WTC11 (cell line): ENCODE data around the gene ZNF3. TPM values are rescaled to one million over a fixed set of nuclear protein-coding genes. Genes with fewer than 3 reads are reported as not detected.

Experiments used
- ATAC-seq: fragments of 200-7000 bp; cut with Tn5 transposase; 2 replicates; pipeline ENCODE4 v1.10.0; 2021; ENCODE audit warnings: mild to moderate bottlenecking, moderate library complexity
- CTCF ChIA-PET: fragments of 300-600 bp; sonication (Branson Sonifier 250); formaldehyde crosslinking; loops from one replicate; lab custom pipeline; 2021; ENCODE audit warnings: antibody characterized with exemption; lab: Charles Lee
- POLR2A ChIA-PET: fragments of 350-600 bp; sonication (Branson Sonifier 250); formaldehyde crosslinking; loops from one replicate; lab custom pipeline; 2021; ENCODE audit warnings: antibody characterized with exemption; lab: Charles Lee
- DNase-seq: peaks from one replicate; pipeline ENCODE4 v3.0.0; 2021; ENCODE audit warnings: low spot score
- H3K27ac Mint-ChIP-seq: 2 replicates; pipeline ENCODE4 v1.8.0; 2021; ENCODE audit warnings: mixed read lengths
- H3K27me3 Mint-ChIP-seq: 2 replicates; pipeline ENCODE4 v1.8.0; 2021; ENCODE audit warnings: low read depth, mild to moderate bottlenecking, moderate library complexity, mixed read lengths
- H3K36me3 Mint-ChIP-seq: 2 replicates; pipeline ENCODE4 v1.8.0; 2021; ENCODE audit warnings: mixed read lengths
- H3K4me1 Mint-ChIP-seq: 2 replicates; pipeline ENCODE4 v1.8.0; 2022; ENCODE audit warnings: mixed read lengths
- H3K4me3 Mint-ChIP-seq: 2 replicates; pipeline ENCODE4 v1.8.0; 2021; ENCODE audit warnings: mild to moderate bottlenecking, moderate library complexity, mixed read lengths
- H3K9me3 Mint-ChIP-seq: 2 replicates; pipeline ENCODE4 v1.8.0; 2021; ENCODE audit warnings: mixed read lengths
- AR ChIP-seq: fragments of 250-450 bp; sonication (Bioruptor Pico); IDR thresholded peaks from 2 replicates; pipeline ENCODE4 v1.9.0; 2021; ENCODE audit warnings: mild to moderate bottlenecking
- E2F5 ChIP-seq: sonication (generic); formaldehyde crosslinking; IDR thresholded peaks from 2 replicates; pipeline ENCODE4 v1.8.1; 2022; ENCODE audit warnings: mild to moderate bottlenecking, moderate library complexity, missing genetic modification reagents
- ELF4 ChIP-seq: sonication (generic); formaldehyde crosslinking; IDR thresholded peaks from 2 replicates; pipeline ENCODE4 v1.8.1; 2022; ENCODE audit warnings: low read depth, mild to moderate bottlenecking, moderate library complexity, missing genetic modification reagents
- EMX1 ChIP-seq: fragments of 250-450 bp; sonication (Bioruptor Pico); IDR thresholded peaks from 2 replicates; pipeline ENCODE4 v1.8.0; 2021; ENCODE audit warnings: mild to moderate bottlenecking
- FOXJ3 ChIP-seq: sonication (generic); formaldehyde crosslinking; IDR thresholded peaks from 2 replicates; pipeline ENCODE4 v1.9.0; 2021; ENCODE audit warnings: missing genetic modification reagents, mild to moderate bottlenecking, borderline replicate concordance
- GRHL2 ChIP-seq: fragments of 250-450 bp; sonication (Bioruptor Pico); IDR thresholded peaks from 2 replicates; pipeline ENCODE4 v1.8.0; 2022; ENCODE audit warnings: mild to moderate bottlenecking, moderate library complexity; ENCODE audit not compliant: insufficient replicate concordance, severe bottlenecking
- GTF2I ChIP-seq: fragments of 250-450 bp; sonication (Bioruptor Pico); conservative IDR thresholded peaks from 2 replicates; pipeline ENCODE4 v1.4.0; 2021; ENCODE audit warnings: mild to moderate bottlenecking
- HMGA2 ChIP-seq: fragments of 250-450 bp; sonication (Bioruptor Pico); IDR thresholded peaks from 2 replicates; pipeline ENCODE4 v1.4.0; 2021; ENCODE audit warnings: mild to moderate bottlenecking, moderate library complexity
- MAX ChIP-seq: sonication (generic); formaldehyde crosslinking; IDR thresholded peaks from 2 replicates; pipeline ENCODE4 v1.8.0; 2022; ENCODE audit warnings: mild to moderate bottlenecking, missing genetic modification reagents
- NFATC4 ChIP-seq: fragments of 250-450 bp; sonication (Bioruptor Pico); IDR thresholded peaks from 2 replicates; pipeline ENCODE4 v1.9.0; 2021; ENCODE audit warnings: mild to moderate bottlenecking
- NFYB ChIP-seq: sonication (generic); formaldehyde crosslinking; conservative IDR thresholded peaks from 2 replicates; pipeline ENCODE4 v1.8.0; 2022; ENCODE audit warnings: low read depth, missing genetic modification reagents
- OVOL2 ChIP-seq: fragments of 250-450 bp; sonication (Bioruptor Pico); IDR thresholded peaks from 2 replicates; pipeline ENCODE4 v1.9.0; 2021; ENCODE audit warnings: mild to moderate bottlenecking, borderline replicate concordance
- TP53 ChIP-seq: sonication (generic); formaldehyde crosslinking; IDR thresholded peaks from 2 replicates; pipeline ENCODE4 v1.8.1; 2023; ENCODE audit warnings: mild to moderate bottlenecking, missing genetic modification reagents
- USF1 ChIP-seq: sonication (generic); formaldehyde crosslinking; IDR thresholded peaks from 2 replicates; pipeline ENCODE4 v1.8.0; 2022; ENCODE audit warnings: mild to moderate bottlenecking, missing genetic modification reagents
- ZNF263 ChIP-seq: sonication (generic); formaldehyde crosslinking; IDR thresholded peaks from 2 replicates; pipeline ENCODE4 v1.8.1; 2022; ENCODE audit warnings: low read depth, mild to moderate bottlenecking, moderate library complexity, missing genetic modification reagents
- ZNF416 ChIP-seq: fragments of 250-450 bp; sonication (Bioruptor Pico); IDR thresholded peaks from 2 replicates; pipeline ENCODE4 v1.9.0; 2021; ENCODE audit warnings: mild to moderate bottlenecking, inconsistent platforms
- ZNF425 ChIP-seq: fragments of 250-450 bp; sonication (Bioruptor Pico); conservative IDR thresholded peaks from 2 replicates; pipeline ENCODE4 v1.9.0; 2021; ENCODE audit warnings: mild to moderate bottlenecking
- total RNA-seq: library from RNA; stranded (reverse); gene quantifications from 3 replicates; pipeline ENCODE4 v1.2.3, GENCODE V29; 2021

Gene ZNF3
- total RNA-seq, 1 experiment from 2014 or later = 48.3 TPM

- TF ChIP-seq ZNF425 = peak; percentile 91
Measured at GRCh38 chr7:100091411-100092181, 10.1 kb upstream of the ZNF3 start (continued).

- TF ChIP-seq NFATC4 (CRISPR knock-in tag) (peak; percentile 3; the same call in 1 of the 2 replicates), GRHL2 (no peak)
- no peaks in the 10 kb centered on the region for H3K27me3 Mint-ChIP-seq
- peak; percentile 7 for ATAC-seq
- ChIA-PET POLR2A (interaction anchor here (0.5 to 6.2 kb wide), 4 partner anchors 8 to 44 kb away, joined by 3 to 41 read pairs (median 3); partner anchors contain the start of genes AP4M1 and MCM7), CTCF (interaction anchor here (0.9 to 1.8 kb wide), 4 partner anchors 8 to 178 kb away, joined by 3 to 7 read pairs (median 4); partner anchors contain the start of genes AP4M1 and MCM7)
- no peaks in the 10 kb centered on the region for H3K9me3 Mint-ChIP-seq
- H3K4me3 Mint-ChIP-seq = peak overlapping the region; percentile 93; the same call in 1 of the 2 replicates
- peaks cover 11% of the 10 kb centered on the region for H3K4me1 Mint-ChIP-seq
- H3K27ac Mint-ChIP-seq = peak overlapping the region; percentile 82
- no peak for DNase-seq
- peaks cover 56% of the 10 kb centered on the region for H3K36me3 Mint-ChIP-seq
Measured at GRCh38 chr7:100090527-100091410, 9.2 kb upstream of the ZNF3 start.

- Mint-ChIP-seq H3K4me1 (peaks cover 11% of the 10 kb centered on the region), H3K27me3 (no peaks in the 10 kb centered on the region; the same call in 1 of the 2 replicates), H3K36me3 (peaks cover 44% of the 10 kb centered on the region), H3K4me3 (peak overlapping the region; percentile 93), H3K9me3 (no peaks in the 10 kb centered on the region), H3K27ac (peak overlapping the region; percentile 78)
- TF ChIP-seq HMGA2 (CRISPR knock-in tag) (no peak), MAX (CRISPR knock-in tag) (no peak), ZNF416 (CRISPR knock-in tag) (no peak), AR (CRISPR knock-in tag) (no peak), FOXJ3 (CRISPR knock-in tag) (no peak), EMX1 (CRISPR knock-in tag) (no peak), USF1 (CRISPR knock-in tag) (no peak), ZNF263 (CRISPR knock-in tag) (no peak), NFATC4 (CRISPR knock-in tag) (no peak), GTF2I (CRISPR knock-in tag) (no peak), OVOL2 (CRISPR knock-in tag) (no peak), TP53 (CRISPR knock-in tag) (no peak), NFYB (CRISPR knock-in tag) (no peak), ELF4 (CRISPR knock-in tag) (no peak), E2F5 (no peak)
- DNase-seq (no peak), ATAC-seq (no peak)
- CTCF ChIA-PET = interaction anchor here (1.4 to 1.8 kb wide), 3 partner anchors 12 to 176 kb away, joined by 3 to 7 read pairs (median 4); partner anchors contain the start of genes AP4M1 and MCM7
- POLR2A ChIA-PET = interaction anchor here (0.6 to 6.2 kb wide), 2 partner anchors 11 to 144 kb away, joined by 6 to 41 read pairs; partner anchors contain the start of genes AP4M1 and MCM7
Measured at GRCh38 chr7:100089458-100090196, 8.1 kb upstream of the ZNF3 start.
